Omental fat pad (tissue), 4 donors: Measurements from ENCODE around the gene TTC27. TPM values are rescaled to one million over a fixed set of nuclear protein-coding genes. Genes with fewer than 3 reads are reported as not detected.

Source experiments
- ATAC-seq: fragments of 150-250 bp; one replicate; pipeline ENCODE4 v1.9.1; 2016; ENCODE audit warnings: mild to moderate bottlenecking, moderate library complexity; ENCODE audit not compliant: low FRiP score
- DNase-seq: peaks from one replicate; pipeline ENCODE4 v3.0.0-alpha.2; 2019; ENCODE audit warnings: low spot score
- CTCF ChIP-seq, 3 donors: fragments of 450-650 bp; IDR thresholded peaks; one replicate each; pipeline ENCODE4 v1.5.1; 2016 to 2017; ENCODE audit warnings: antibody characterized with exemption in 3 of 3, mild to moderate bottlenecking in 3 of 3, moderate library complexity in 2 of 3
- total RNA-seq, 4 donors: library from RNA; depleted of rRNA; stranded (reverse); fragments of >200 nt; gene quantifications; one replicate each; pipeline ENCODE4 v1.1.0, GENCODE V29; 2016

The TTC27 gene
- total RNA-seq, 4 donors from 2014 or later: 13.9 to 21.8 (median 15.2) TPM

DNA sequence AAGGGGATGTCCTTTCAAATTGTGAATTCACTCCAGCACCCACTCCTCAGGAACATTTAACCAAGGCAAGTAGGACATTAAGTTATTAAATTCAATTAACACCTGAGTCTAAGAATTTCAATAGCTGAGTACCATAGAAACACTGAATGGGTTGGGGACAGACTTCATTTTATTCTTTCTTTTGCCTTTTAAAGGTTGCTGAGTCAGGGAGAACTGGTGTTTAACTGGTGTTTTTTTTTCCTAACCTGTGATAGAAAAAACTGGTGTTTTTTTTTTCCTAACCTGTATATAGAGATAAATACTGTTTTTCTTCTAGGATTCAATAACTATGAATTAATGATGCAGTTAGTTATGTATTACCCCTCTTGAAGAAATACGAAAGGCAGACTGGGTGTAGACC, 38.9 kb downstream of the TTC27 start:
- DNase-seq (no peak), ATAC-seq (no peak)
- TF ChIP-seq CTCF (IDR thresholded peaks at IDR 0.05): no peak

DNA sequence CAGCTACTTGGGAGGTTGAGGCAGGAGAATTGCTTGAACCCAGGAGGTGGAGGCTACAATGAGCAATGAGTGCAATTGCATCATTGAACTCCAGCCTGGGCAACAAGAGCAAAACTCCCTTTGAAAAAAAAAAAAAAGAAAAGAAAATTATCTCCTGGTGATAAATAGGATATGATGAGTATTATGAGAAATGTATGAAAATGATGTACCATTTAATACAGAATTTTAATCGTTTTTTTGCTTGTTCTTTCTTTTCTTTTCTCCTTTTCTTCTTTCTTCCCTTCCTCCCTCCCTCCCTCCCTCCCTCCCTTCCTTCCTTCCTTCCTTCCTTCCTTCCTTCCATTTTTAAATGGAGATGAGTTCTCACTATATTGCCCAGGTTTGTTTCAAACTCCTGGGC, 40.4 kb downstream of the TTC27 start:
- no peak for TF ChIP-seq CTCF (IDR thresholded peaks at IDR 0.05)
- no peak for DNase-seq
- no peak for ATAC-seq

- ATAC-seq: no peak
- TF ChIP-seq CTCF (IDR thresholded peaks at IDR 0.05): no peak
- DNase-seq: no peak
Measured at GRCh38 chr2:32671885-32672533, 44.2 kb downstream of the TTC27 start.

- DNase-seq (no peak), ATAC-seq (no peak)
- TF ChIP-seq CTCF (IDR thresholded peaks at IDR 0.05): no peak
Measured at GRCh38 chr2:32678825-32679224, 51.0 kb downstream of the TTC27 start.

DNA sequence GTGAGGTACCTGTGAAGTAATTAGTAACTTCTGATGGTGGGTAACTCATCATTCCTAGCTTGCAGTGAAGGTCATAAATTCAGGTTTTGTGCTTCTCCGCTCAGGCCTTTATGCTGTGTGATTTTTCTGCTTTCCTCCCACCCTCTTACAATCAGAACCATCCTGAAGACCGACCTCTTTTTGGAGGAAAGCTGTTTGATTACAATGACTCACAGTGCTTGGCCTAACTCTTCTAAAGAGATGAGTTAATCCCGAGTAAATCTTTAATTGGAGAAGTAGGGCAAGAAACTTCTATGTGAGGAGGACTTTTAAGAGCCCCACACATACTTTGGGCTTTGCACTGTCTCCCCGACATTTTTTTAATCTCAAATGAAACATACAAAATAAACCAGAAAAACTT, 53.1 kb downstream of the TTC27 start:
- no peak for TF ChIP-seq CTCF (IDR thresholded peaks at IDR 0.05)
- DNase-seq: no peak
- no peak for ATAC-seq

DNA sequence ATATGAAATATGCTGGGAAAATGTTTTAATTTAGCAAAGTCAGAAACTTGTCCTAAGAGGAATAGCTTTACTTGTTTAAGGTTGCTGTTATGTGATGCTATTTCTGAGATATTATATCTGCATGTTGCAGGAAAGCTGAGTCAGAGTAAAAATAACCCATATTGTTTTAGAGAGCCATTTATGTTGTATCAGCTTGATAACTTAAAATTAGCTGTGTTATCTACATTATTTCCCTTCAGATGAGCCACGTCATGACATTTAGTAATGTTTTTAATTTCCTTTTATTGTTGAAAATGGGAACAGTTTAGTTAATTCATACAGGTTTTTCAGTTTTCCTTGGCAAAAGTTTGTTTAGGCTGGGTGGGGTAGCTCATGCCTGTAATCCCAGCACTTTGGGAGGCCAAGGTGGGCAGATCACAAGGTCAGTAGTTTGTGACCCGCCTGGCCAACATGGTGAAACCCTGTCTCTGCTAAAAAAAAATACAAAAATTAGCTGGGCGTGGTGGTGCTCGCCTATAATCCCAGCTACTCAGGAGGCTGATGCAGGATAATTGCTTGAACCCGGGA, 55.8 kb downstream of the TTC27 start:
- TF ChIP-seq CTCF (IDR thresholded peaks at IDR 0.05): no peak
- no peak for ATAC-seq
- DNase-seq: no peak

GRCh38 chr2:32688541-32688940, 60.7 kb downstream of the TTC27 start:
- no peak for TF ChIP-seq CTCF (IDR thresholded peaks at IDR 0.05)
- ATAC-seq: no peak
- DNase-seq: no peak
